Esophagus muscularis mucosa (tissue), 4 donors: ENCODE results near the gene SETD9. TPM values are rescaled to one million over a fixed set of nuclear protein-coding genes. Genes with fewer than 3 reads are reported as not detected.

Source experiments
- DNase-seq: peaks from one replicate; pipeline ENCODE4 v3.0.0-alpha.2; 2017; ENCODE audit errors: extremely low spot score
- H3K27ac ChIP-seq, 4 donors: fragments of 200-600 bp; sonication (generic); replicated peaks in 1 of 4; 1 replicate in 3 of 4; 2 replicates in 1 of 4; pipeline ENCODE4 v1.5.1; 2016 to 2019; ENCODE audit warnings: mild to moderate bottlenecking in 1 of 4
- H3K27me3 ChIP-seq, 4 donors: fragments of 200-600 bp; sonication (generic); one replicate each; pipeline versions ENCODE4 v1.5.1 to v1.6.0; 2016 to 2019
- H3K36me3 ChIP-seq, 4 donors: fragments of 200-600 bp; sonication (generic); one replicate each; pipeline ENCODE4 v1.5.1; 2016 to 2019
- H3K4me1 ChIP-seq, 4 donors: fragments of 200-600 bp; sonication (generic); one replicate each; pipeline ENCODE4 v1.5.1; 2016 to 2019
- H3K4me3 ChIP-seq, 4 donors: fragments of 200-600 bp; sonication (generic); 1 replicate in 2 of 4; 2 replicates in 2 of 4; pipeline ENCODE4 v1.5.1; 2016 to 2019; ENCODE audit warnings: mild to moderate bottlenecking in 4 of 4, moderate library complexity in 1 of 4
- H3K9me3 ChIP-seq, 4 donors: fragments of 200-600 bp; sonication (generic); 1 replicate in 3 of 4; 2 replicates in 1 of 4; pipeline ENCODE4 v1.5.1; 2016 to 2019
- CTCF ChIP-seq, 3 experiments: fragments of 200-600 bp in 2 of 3; fragments of 450-650 bp in 1 of 3; sonication (generic) in 2 of 3; IDR thresholded peaks; one replicate each; pipeline ENCODE4 v1.5.1; 2017 to 2019; ENCODE audit warnings: antibody characterized with exemption in 3 of 3, mild to moderate bottlenecking in 2 of 3, moderate library complexity in 1 of 3
- EP300 ChIP-seq: sonication (generic); formaldehyde crosslinking; IDR thresholded peaks from one replicate; pipeline ENCODE4 v1.6.1; 2017; ENCODE audit warnings: antibody characterized with exemption
- POLR2A ChIP-seq: fragments of 450-650 bp; IDR thresholded peaks from one replicate; pipeline ENCODE4 v1.6.1; 2017; ENCODE audit warnings: antibody characterized with exemption, moderate library complexity, mild to moderate bottlenecking, low read depth
- POLR2AphosphoS5 ChIP-seq, 2 donors: sonication (generic); formaldehyde crosslinking; IDR thresholded peaks; one replicate each; pipeline ENCODE4 v1.6.1; 2017; ENCODE audit warnings: antibody characterized with exemption in 2 of 2
- WGBS: methylation state at CpG from one replicate; pipeline ENCODE4 v1.1.5; 2018; 5-methylcytosine and 5-hydroxymethylcytosine counted together
- intact Hi-C: fragments of 100-400 bp; cut with DNase I; formaldehyde crosslinking; loops from one replicate; pipeline ENCODE4 v1.15.1; 2023
- total RNA-seq, 4 donors: library from RNA; depleted of rRNA; stranded (reverse); fragments of >200 nt; gene quantifications; one replicate each; pipeline versions ENCODE4 v1.1.0 to v1.2.1, GENCODE V29; 2016

SETD9 gene
- total RNA-seq, 4 donors from 2014 or later, result 5.0 to 20.8 (median 12.2) TPM

GRCh38 chr5:56961746-56962145 lies 52.4 kb downstream of the SETD9 start:
- H3K4me1 ChIP-seq, result no peaks in the 10 kb centered on the region
- no peak for TF ChIP-seq CTCF (IDR thresholded peaks at IDR 0.05)
- TF ChIP-seq EP300, result no peak
- TF ChIP-seq POLR2AphosphoS5 (IDR thresholded peaks at IDR 0.05), result no peak
- no peak for TF ChIP-seq POLR2A
- H3K27ac ChIP-seq, result no peak overlapping the region
- H3K27me3 ChIP-seq, result peaks cover 0 to 36% (median 0%) of the 10 kb centered on the region in 4 donors
- 77% methylated on average over 6 of the region's 6 CpGs for WGBS
- intact Hi-C loops, result no loop called here
- H3K4me3 ChIP-seq, result no peak overlapping the region
- H3K9me3 ChIP-seq, result no peaks in the 10 kb centered on the region
- DNase-seq, result no peak
- H3K36me3 ChIP-seq, result no peaks in the 10 kb centered on the region

- H3K27me3 ChIP-seq, result peaks cover 0 to 36% (median 0%) of the 10 kb centered on the region in 4 donors
- no peaks in the 10 kb centered on the region for H3K4me1 ChIP-seq
- no peak for DNase-seq
- H3K36me3 ChIP-seq, result no peaks in the 10 kb centered on the region
- 23% methylated on average over 2 of the region's 2 CpGs for WGBS
- no peak overlapping the region for H3K27ac ChIP-seq
- no peak overlapping the region for H3K4me3 ChIP-seq
- intact Hi-C loops, result no loop called here
- H3K9me3 ChIP-seq, result no peaks in the 10 kb centered on the region
- TF ChIP-seq POLR2A (no peak), CTCF (IDR thresholded peaks at IDR 0.05) (no peak), POLR2AphosphoS5 (IDR thresholded peaks at IDR 0.05) (no peak), EP300 (no peak)
Observed at GRCh38 chr5:56962286-56962685, 52.9 kb downstream of the SETD9 start.

GRCh38 chr5:56963246-56963645 lies 53.9 kb downstream of the SETD9 start:
- no peak overlapping the region for H3K27ac ChIP-seq
- TF ChIP-seq EP300 (no peak), POLR2A (no peak), POLR2AphosphoS5 (IDR thresholded peaks at IDR 0.05) (no peak), CTCF (IDR thresholded peaks at IDR 0.05) (no peak)
- H3K9me3 ChIP-seq, result no peaks in the 10 kb centered on the region
- no peak for DNase-seq
- 69% methylated on average over 5 of the region's 5 CpGs for WGBS
- H3K4me1 ChIP-seq, result no peaks in the 10 kb centered on the region
- no peak overlapping the region for H3K4me3 ChIP-seq
- intact Hi-C loops, result no loop called here
- H3K36me3 ChIP-seq, result no peaks in the 10 kb centered on the region
- peaks cover 0 to 30% (median 0%) of the 10 kb centered on the region in 4 donors for H3K27me3 ChIP-seq

- no peaks in the 10 kb centered on the region for H3K36me3 ChIP-seq
- intact Hi-C loops, result no loop called here
- WGBS, result 74% methylated on average over 2 of the region's 2 CpGs
- H3K27ac ChIP-seq, result no peak overlapping the region
- H3K27me3 ChIP-seq, result peaks cover 0 to 30% (median 0%) of the 10 kb centered on the region in 4 donors
- H3K4me3 ChIP-seq, result no peak overlapping the region
- no peaks in the 10 kb centered on the region for H3K9me3 ChIP-seq
- TF ChIP-seq EP300, result no peak
- no peak for TF ChIP-seq CTCF (IDR thresholded peaks at IDR 0.05)
- no peak for TF ChIP-seq POLR2A
- no peaks in the 10 kb centered on the region for H3K4me1 ChIP-seq
- DNase-seq, result no peak
Observed at GRCh38 chr5:56964173-56964572, 54.8 kb downstream of the SETD9 start.

Other genes starting within 250 kb of the SETD9 start
- gene MAP3K1, start 94.0 kb upstream of the SETD9 start, total RNA-seq, result 10 to 100 TPM in 1 of 4 donors, 1 to 10 TPM in 3; 7.2 to 12.3 (median 8.8) TPM
- 10 to 100 TPM; 11.1 to 16.2 (median 13.0) TPM for gene MIER3, start 42.5 kb downstream of the SETD9 start, total RNA-seq